ENCODE measurements around the gene CGB8.

Gene CGB8

DNA sequence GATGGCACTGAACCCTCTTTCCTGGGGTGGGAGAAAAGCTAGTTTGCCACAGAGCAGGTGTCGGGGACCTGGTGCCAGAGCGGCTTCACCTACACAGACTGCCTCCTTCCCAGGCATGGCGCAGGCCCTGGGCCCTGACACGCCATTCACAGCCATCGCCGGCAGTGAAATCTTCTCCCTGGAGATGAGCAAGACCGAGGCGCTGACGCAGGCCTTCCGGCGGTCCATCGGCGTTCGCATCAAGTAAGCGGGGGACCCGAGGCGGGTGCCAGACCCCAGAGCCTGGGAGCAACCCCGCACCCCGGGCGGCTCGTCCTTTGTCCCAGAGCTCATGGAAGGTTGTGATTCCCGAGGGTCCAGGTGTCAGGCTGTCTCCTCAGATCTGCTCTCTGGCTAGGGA, 42.0 kb downstream of the CGB8 start:
- DNase-seq (ENCODE audit: low read depth in 3 of 3): no peak

DNA sequence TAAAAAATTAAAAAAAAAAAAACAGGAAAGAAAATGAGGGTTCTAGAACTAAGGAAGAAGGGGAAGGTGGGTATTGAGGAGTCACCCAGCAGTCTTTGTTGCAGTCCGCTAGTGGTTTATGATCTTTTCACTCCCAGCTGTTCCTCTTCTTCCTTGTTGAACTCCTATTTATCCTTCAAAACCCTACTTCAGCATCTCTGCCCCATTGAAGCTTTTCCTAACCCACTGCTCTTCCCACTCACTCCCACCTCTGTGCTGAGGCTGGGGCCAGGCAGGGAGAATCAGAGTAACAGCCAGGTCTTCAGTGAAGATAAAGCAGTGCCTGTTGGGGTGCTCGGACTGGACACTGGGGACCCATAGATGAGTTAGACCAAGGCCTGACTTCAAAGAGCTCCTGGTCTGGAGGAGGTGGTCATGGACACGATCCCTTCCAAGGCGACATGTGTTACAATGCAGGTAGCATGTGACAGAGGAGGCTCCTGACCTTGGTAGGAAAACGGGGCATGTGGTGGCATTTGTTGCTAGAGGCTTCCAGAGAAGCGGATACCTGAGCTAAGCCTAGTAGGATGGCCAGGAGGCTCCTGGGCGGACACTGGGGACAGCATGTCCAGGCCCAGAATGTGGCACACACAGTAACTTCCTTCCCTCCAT, 43.8 kb downstream of the CGB8 start:
- no peak for DNase-seq (ENCODE audit: low read depth in 3 of 3)

DNA sequence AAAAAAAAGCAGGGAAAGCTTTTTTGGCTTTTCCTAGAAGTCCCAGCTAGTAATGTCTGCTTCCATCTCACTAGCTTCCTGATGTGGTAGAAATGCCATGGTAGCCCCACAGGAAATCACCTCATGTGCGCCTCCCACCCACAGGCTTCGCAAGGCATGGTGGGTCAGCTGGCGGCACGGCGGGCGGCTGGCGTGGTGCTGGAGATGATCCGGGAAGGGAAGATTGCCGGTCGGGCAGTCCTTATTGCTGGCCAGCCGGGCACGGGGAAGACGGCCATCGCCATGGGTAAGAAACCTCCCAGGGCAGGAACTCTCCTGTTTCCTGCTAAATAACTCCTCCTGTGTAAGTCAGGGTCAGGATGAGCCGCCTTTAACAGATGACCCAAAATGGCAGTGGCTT, 44.8 kb downstream of the CGB8 start:
- no peak for DNase-seq (ENCODE audit: low read depth in 3 of 3)

DNA sequence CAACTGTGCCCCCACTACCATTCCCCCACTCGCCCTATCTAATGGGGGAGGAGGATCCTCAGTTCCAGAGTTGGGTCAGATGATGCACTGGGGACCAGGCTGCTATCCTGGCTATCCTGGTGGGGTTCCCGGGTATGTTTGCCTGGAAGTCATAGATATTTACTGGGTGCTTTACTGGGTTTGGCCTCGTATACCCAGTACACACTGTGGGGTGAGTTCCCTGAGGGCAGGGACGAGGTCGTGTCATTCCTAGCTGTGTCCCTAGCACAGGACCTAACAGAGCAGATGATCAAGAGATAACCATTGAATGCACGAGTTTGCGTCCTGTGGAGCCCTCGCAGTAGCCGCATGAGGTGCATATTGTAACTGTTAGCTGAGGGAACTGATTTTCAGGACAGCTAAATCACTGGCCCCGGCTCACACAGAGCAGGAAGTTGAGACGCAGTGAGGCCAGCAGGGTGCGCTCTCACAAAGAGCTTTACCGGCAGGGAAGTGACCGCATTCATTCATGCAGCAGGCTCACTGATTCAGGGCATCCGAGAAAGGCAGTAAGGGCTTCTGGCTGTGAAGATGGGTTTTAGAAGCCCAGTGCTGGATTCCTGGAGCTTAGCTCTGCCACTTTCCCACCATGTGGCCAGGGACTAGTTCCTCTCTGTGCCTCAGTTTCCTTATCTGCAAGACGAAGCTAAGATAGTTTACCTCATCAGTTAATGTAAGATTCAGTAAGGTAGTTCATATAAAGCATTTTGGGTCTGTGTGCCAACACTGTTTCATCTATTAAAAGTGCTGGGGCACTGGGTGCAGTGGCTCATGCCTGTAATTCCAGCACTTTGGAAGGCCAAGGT, 49.2 kb downstream of the CGB8 start:
- DNase-seq (ENCODE audit: low read depth in 3 of 3): peak in 2 of 3 experiments; percentile 37 to 48

DNA sequence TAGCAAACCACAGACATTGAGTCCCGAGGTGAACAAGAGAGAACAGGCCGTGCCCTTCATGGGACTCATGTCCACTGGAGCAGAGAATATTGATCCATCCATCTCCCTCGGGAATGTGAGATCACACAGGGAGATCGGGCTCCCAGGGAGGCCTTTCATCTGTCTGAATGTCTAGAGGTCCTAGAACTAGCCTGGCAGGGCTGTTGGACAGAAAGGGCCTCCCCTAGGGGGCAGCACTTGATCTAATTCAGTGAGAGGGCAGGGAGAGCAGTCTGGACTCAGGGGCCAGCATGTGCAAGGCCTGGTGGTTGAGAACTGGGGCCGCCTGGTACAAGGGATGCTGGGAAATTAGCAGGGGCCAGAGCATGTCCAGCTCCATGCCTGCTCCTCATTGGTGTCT, 50.9 kb downstream of the CGB8 start:
- DNase-seq (ENCODE audit: low read depth in 3 of 3): no peak
